Left forelimb (tissue), 1 donor: ENCODE results near the gene JMJD1C.
"Not testable (repeated sequence)": the region's sequence is repeated elsewhere in the genome, so short reads cannot be mapped to it uniquely, and the experiment has no call there.

Source experiments
- DNase-seq: peaks from one replicate; pipeline ENCODE4 v3.0.0-alpha.2; 2018; ENCODE audit warnings: low spot score

Gene JMJD1C, protein sequence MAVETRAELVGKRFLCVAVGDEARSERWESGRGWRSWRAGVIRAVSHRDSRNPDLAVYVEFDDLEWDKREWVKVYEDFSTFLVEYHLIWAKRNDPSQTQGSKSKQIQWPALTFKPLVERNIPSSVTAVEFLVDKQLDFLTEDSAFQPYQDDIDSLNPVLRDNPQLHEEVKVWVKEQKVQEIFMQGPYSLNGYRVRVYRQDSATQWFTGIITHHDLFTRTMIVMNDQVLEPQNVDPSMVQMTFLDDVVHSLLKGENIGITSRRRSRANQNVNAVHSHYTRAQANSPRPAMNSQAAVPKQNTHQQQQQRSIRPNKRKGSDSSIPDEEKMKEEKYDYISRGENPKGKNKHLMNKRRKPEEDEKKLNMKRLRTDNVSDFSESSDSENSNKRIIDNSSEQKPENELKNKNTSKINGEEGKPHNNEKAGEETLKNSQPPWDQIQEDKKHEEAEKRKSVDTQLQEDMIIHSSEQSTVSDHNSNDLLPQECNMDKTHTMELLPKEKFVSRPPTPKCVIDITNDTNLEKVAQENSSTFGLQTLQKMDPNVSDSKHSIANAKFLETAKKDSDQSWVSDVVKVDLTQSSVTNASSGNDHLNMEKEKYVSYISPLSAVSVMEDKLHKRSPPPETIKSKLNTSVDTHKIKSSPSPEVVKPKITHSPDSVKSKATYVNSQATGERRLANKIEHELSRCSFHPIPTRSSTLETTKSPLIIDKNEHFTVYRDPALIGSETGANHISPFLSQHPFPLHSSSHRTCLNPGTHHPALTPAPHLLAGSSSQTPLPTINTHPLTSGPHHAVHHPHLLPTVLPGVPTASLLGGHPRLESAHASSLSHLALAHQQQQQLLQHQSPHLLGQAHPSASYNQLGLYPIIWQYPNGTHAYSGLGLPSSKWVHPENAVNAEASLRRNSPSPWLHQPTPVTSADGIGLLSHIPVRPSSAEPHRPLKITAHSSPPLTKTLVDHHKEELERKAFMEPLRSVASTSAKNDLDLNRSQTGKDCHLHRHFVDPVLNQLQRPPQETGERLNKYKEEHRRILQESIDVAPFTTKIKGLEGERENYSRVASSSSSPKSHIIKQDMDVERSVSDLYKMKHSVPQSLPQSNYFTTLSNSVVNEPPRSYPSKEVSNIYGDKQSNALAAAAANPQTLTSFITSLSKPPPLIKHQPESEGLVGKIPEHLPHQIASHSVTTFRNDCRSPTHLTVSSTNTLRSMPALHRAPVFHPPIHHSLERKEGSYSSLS (N-terminal part only)

GRCh38 chr10:63465293-63466143, at the start of gene JMJD1C:
TSS of gene JMJD1C (minus strand) at chr10:63465977. CDS start at chr10:63465662, 315 bp downstream.
- DNase-seq, result peak; percentile 89

GRCh38 chr10:63515002-63515763, 49.4 kb upstream of the JMJD1C start:
- no peak for DNase-seq

DNA sequence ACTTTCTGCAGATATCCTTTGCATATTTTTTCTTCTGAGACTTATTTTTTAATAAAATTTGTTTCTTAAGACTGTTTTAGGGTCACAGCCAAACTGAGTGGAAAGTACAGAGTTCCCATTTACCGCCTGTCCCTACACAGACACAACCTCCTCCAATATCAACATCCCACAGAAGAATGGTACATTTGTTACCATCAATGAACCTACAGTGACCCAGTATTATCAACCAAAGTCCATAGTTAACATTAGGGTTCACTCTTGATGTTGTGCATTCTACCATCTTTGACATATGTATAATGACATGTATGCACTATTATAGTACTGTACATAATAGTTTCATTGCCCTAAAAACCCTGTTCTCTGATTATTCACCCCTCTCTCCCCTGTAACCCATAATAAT, 40.8 kb upstream of the JMJD1C start:
- DNase-seq, result no peak

- DNase-seq, result no peak
These were observed 39.8 kb upstream of the JMJD1C start for GRCh38 chr10:63505562-63505961.

DNA sequence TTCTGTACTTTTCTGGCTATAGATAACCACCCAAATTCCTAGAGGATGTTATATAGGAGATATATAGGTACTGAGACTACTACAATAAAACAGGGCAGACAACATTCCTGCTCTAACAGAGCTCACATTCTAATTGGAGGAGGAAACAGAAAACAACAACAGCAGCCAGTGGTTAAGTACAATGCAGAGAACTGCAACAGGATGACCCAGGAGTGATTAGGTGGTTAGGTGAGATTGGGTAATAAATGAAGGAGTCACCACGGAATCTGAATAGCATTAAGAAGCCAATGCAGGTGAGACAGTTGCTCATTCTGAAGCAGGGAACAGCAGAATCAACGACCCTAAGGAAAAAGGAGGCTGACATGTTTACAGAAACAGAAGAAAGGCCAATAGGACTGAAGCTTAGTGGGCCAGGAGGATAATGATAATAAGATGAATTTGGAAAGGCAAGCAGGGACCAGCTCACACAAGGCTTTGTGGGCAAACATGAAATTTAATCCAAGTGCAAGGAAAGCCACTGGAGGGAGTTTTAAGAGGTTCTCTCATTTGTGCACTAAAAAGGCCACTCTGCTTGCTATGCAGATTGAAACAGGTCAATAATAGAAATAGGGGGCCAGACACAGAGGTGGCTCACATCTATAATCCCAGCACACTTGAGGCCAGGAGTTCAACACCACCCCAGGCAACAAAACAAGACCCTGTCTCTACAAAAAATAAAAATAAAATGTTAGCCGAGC, 38.5 kb upstream of the JMJD1C start:
- no peak for DNase-seq

GRCh38 chr10:63503395-63503794, 37.6 kb upstream of the JMJD1C start:
- DNase-seq, result no peak

DNA sequence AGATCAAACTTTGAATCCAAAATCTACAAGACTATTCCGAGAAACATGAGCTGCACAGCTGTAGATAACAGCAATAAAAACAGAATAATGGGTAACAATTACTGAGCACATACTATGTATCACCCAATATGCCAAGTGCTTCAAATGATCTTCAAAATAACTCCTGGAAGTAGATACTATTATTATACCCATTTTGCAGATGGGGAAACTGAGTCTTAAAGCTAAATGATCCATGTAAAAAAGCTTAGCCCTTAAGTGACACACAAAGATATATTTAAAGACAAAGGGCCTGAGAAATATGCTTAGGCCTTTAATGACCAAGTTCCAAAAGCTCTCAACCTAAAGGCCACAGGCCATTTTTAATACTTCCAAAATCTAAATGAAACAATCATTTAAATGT, 37.1 kb upstream of the JMJD1C start:
- DNase-seq, result no peak

GRCh38 chr10:63501954-63502353, 36.2 kb upstream of the JMJD1C start:
- no peak for DNase-seq

- DNase-seq, result not testable (repeated sequence)
These were observed 34.8 kb upstream of the JMJD1C start for GRCh38 chr10:63500551-63500950.

DNA sequence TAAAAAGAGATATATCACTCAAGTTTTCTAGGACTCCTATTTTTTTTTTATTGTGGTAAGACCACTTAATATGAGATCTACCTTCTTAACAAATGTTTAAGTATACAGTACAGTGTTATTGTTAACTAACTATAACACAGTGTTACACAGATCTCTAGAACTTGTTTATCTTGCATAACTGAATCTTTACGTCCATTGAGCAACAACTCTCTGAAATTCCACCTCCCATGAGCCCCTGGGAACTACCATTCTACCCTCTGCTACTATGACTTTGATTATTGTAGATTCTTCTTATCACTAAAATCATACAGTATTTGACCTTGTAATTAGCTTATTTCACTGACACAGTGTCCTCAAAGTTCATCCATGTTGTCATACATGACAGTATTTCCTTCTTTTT, 32.9 kb upstream of the JMJD1C start:
- no peak for DNase-seq

GRCh38 chr10:63497321-63497720, 31.5 kb upstream of the JMJD1C start:
- DNase-seq, result no peak

DNA sequence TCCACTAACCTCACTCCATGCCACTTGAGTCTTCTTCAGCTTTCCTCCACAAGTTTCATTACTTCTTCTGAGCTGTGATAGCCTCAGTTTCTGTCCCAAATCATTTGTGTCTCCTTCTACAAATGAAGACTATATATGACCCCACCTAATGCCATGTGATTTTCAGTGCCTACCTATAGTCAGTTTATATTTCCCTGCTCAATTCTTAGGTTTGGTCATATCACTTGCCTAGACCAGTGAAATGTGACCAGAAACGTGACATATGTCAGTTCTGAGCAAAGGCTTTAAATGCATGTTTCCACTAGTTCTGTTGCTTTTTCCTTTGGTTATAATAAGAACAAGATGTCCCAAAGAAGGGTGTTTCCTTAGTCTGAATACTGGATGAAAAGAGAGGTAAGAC, 30.8 kb upstream of the JMJD1C start:
- DNase-seq, result no peak

- DNase-seq, result no peak
These were observed 29.2 kb upstream of the JMJD1C start for GRCh38 chr10:63494951-63495350.

DNA sequence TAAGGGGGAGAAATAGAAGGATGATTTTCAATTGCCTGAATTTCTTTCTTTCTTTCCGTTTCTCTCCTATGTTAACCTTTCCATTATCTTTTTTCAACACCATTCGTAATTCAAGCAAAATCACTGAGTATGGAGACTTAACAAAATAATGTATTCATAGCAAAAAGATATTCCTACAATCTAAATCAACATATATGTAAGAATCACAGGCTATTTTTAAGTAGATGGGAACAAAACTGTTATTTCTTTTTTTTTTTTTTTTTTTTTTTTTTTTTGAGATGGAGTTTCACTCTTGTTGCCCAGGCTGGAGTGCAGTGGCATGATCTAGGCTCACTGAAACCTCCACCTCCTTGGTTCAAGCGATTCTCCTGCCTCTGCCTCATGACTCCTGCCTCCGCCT, 27.2 kb upstream of the JMJD1C start:
- DNase-seq, result no peak

GRCh38 chr10:63492317-63492690, 26.5 kb upstream of the JMJD1C start:
- not testable (repeated sequence) for DNase-seq

DNA sequence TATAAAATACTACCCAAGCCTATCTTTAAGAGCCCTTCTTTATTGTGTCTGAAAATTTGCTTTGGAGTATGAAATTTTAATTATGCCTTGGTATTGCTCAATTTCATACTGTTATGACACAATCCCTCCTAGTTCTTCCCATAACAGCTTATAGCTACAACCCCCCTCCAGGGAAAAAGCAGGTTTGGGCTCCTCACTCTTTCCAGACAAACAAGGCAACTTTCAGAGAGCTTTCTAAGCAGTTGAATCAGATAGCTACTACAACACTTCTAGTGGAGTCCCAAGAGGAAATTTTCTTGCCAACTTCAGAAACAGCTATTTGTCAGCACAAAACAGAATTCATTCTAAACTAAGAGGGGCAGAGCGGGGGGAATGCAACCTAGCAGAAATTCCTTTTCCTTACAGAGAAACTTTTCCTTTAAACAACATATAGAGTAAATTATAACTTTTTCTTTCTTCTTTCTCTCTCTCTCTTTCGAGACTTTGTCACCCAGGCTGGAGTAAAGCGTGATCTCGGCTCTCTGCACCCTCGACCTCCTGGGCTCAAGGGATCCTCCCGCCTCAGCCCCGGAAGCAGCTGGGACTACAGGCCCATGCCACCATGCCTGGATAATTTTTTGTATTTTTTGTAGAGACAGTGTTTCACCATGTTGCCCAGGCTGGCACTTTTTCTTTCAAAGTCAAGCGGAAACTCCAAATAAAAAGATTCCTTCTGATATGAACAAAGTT, 26.0 kb upstream of the JMJD1C start:
- no peak for DNase-seq

GRCh38 chr10:63489838-63490237, 24.1 kb upstream of the JMJD1C start:
- DNase-seq, result no peak

DNA sequence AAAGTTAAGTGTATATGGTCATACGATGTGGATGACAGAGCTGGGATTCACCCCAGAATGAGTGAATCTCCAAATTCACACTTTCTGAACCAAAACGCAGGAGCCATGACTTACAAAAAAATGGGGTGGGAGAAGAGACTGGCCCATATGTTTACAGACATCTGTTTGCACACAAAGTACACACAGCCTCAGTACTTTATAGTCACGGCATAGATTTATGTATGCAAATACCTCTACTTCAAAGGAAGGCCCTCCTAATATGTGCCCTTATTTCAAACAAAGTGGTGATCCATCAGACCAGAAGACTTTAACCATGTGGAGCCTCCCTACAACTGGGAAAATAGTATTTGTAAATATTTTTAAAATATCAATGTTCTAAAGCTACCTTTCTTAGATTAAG, 22.2 kb upstream of the JMJD1C start:
- DNase-seq, result no peak

- no peak for DNase-seq
These were observed 18.2 kb upstream of the JMJD1C start for GRCh38 chr10:63483983-63484382.
